ENCODE results near the gene PDE3A.

- no peak for TF ChIP-seq FOS (IDR thresholded peaks at IDR 0.05; ENCODE audit: borderline replicate concordance, extremely low read depth, insufficient read length)
- TF ChIP-seq CHD4 (IDR thresholded peaks at IDR 0.05): no peak
- TF ChIP-seq ETV6 (conservative IDR thresholded peaks at IDR 0.05 in 1 of 2, IDR thresholded peaks at IDR 0.05 in 1 of 2; ENCODE audit: borderline replicate concordance in 1 of 2, low read depth in 1 of 2): no peak
- TF ChIP-seq POLR2A (IDR thresholded peaks at IDR 0.05; ENCODE audit: low read depth, low read length): no peak
- TF ChIP-seq USF2 (IDR thresholded peaks at IDR 0.05; ENCODE audit: borderline replicate concordance, low read depth, low read length): no peak
- no peak for TF ChIP-seq CTCF (IDR thresholded peaks at IDR 0.05 in 2 of 3, conservative IDR thresholded peaks at IDR 0.05 in 1 of 3; ENCODE audit: control insufficient read depth in 2 of 3, extremely low read depth in 1 of 3, insufficient read depth in 1 of 3, low read depth in 3 of 3, low read length in 3 of 3)
- no peak for TF ChIP-seq HDAC6 (IDR thresholded peaks at IDR 0.05; ENCODE audit: unreplicated experiment)
- TF ChIP-seq ZBTB11 (CRISPR knock-in tag; IDR thresholded peaks at IDR 0.05): no peak
- no peak for TF ChIP-seq PBX3 (IDR thresholded peaks at IDR 0.05; ENCODE audit: insufficient replicate concordance, low read depth, low read length)
- no peak for TF ChIP-seq RAD21 (IDR thresholded peaks at IDR 0.05; ENCODE audit: insufficient read depth, low read depth, low read length)
- no peak for TF ChIP-seq RCOR1 (conservative IDR thresholded peaks at IDR 0.05; ENCODE audit: low read depth, low read length)
- no peak for TF ChIP-seq EGR1 (IDR thresholded peaks at IDR 0.05; ENCODE audit: borderline replicate concordance in 1 of 2, low read depth in 2 of 2, low read length in 2 of 2)
- no peak for TF ChIP-seq TAF1 (IDR thresholded peaks at IDR 0.05; ENCODE audit: borderline replicate concordance, low read depth, low read length)
These were observed 313.0 kb downstream of the PDE3A start for GRCh38 chr12:20681334-20681733.
